Measurements from ENCODE around the gene RECK.

DNA sequence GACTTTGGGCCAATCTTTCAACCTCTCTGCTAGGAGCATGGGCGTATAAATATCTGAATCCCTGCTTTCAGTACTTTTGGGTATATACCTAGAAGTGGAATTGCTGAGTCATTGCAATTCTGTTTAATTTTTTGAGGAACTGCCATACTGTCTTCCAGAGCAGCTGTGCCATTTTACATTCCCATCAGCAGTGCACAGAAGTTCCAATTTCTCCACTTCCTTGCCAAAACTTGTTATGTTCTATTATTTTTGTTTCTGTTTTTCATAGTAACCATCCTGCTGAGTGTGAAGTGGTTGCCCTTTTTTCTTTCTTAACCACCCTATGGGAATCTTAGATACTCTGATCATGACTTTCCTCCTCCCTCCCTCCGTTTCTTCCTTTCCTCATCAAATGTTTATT lies 121.4 kb downstream of the RECK start:
- TF ChIP-seq CTCF (conservative IDR thresholded peaks at IDR 0.05) (no peak), EZH2 (IDR thresholded peaks at IDR 0.05; ENCODE audit: low read depth) (no peak)

All from PC-9 (cell line).